WERI-Rb-1 (cell line): Measurements from ENCODE around the gene FRZB.

Experiments used
- DNase-seq: peaks from one replicate; pipeline ENCODE4 v3.0.0-alpha.2; 2020
- H3K27ac ChIP-seq: fragments of 250-450 bp; sonication (Bioruptor Pico); 2 replicates; pipeline ENCODE4 v1.5.1; 2020; ENCODE audit warnings: mild to moderate bottlenecking, moderate library complexity
- H3K27me3 ChIP-seq: fragments of 250-450 bp; sonication (Bioruptor Pico); 2 replicates; pipeline ENCODE4 v1.5.1; 2021; ENCODE audit warnings: mild to moderate bottlenecking, low read depth, moderate library complexity; ENCODE audit not compliant: insufficient read depth, severe bottlenecking
- H3K36me3 ChIP-seq: fragments of 250-450 bp; sonication (Bioruptor Pico); 2 replicates; pipeline ENCODE4 v1.5.1; 2020; ENCODE audit warnings: mild to moderate bottlenecking, moderate library complexity
- H3K4me3 ChIP-seq: 2 replicates; pipeline ENCODE4 v1.5.1; 2011; ENCODE audit warnings: low read depth, mild to moderate bottlenecking, control low read depth, low read length
- H3K9me3 ChIP-seq: fragments of 250-450 bp; sonication (Bioruptor Pico); 2 replicates; pipeline ENCODE4 v1.5.1; 2021; ENCODE audit warnings: mild to moderate bottlenecking, moderate library complexity; ENCODE audit not compliant: severe bottlenecking
- CTCF ChIP-seq: IDR thresholded peaks from 2 replicates; pipeline ENCODE4 v1.5.1; 2011; ENCODE audit warnings: low read depth, mild to moderate bottlenecking, control low read depth, inconsistent platforms, low read length

Gene FRZB

GRCh38 chr2:182903566-182903965 is 37.1 kb upstream of the FRZB start:
- Histone ChIP-seq H3K4me3 (no peak overlapping the region), H3K9me3 (no peaks in the 10 kb centered on the region), H3K36me3 (no peaks in the 10 kb centered on the region), H3K27me3 (no peaks in the 10 kb centered on the region), H3K27ac (no peak overlapping the region)
- no peak for TF ChIP-seq CTCF
- no peak for DNase-seq

GRCh38 chr2:182901748-182902147 is 35.3 kb upstream of the FRZB start:
- Histone ChIP-seq H3K27me3 (no peaks in the 10 kb centered on the region), H3K27ac (no peak overlapping the region), H3K36me3 (no peaks in the 10 kb centered on the region), H3K4me3 (no peak overlapping the region), H3K9me3 (no peaks in the 10 kb centered on the region)
- TF ChIP-seq CTCF: no peak
- no peak for DNase-seq

- H3K27me3 ChIP-seq: no peaks in the 10 kb centered on the region
- no peak overlapping the region for H3K4me3 ChIP-seq
- DNase-seq: no peak
- no peak for TF ChIP-seq CTCF
- no peaks in the 10 kb centered on the region for H3K36me3 ChIP-seq
- no peaks in the 10 kb centered on the region for H3K9me3 ChIP-seq
- no peak overlapping the region for H3K27ac ChIP-seq
Observed at GRCh38 chr2:182898718-182899117, 32.3 kb upstream of the FRZB start.

GRCh38 chr2:182897137-182897536 is 30.7 kb upstream of the FRZB start:
- TF ChIP-seq CTCF: no peak
- DNase-seq: no peak

GRCh38 chr2:182895798-182896197 is 29.4 kb upstream of the FRZB start:
- no peak for DNase-seq
- Histone ChIP-seq H3K36me3 (no peaks in the 10 kb centered on the region), H3K27ac (no peak overlapping the region), H3K27me3 (no peaks in the 10 kb centered on the region), H3K9me3 (no peaks in the 10 kb centered on the region), H3K4me3 (no peak overlapping the region)
- no peak for TF ChIP-seq CTCF

More at GRCh38 chr2:182897137-182897536, 30.7 kb upstream of the FRZB start:
- H3K27ac ChIP-seq: no peak overlapping the region
- no peaks in the 10 kb centered on the region for H3K27me3 ChIP-seq
- H3K36me3 ChIP-seq: no peaks in the 10 kb centered on the region
- no peak overlapping the region for H3K4me3 ChIP-seq
- H3K9me3 ChIP-seq: no peaks in the 10 kb centered on the region

- H3K36me3 ChIP-seq: no peaks in the 10 kb centered on the region
- no peaks in the 10 kb centered on the region for H3K27me3 ChIP-seq
- no peak for TF ChIP-seq CTCF
- H3K4me3 ChIP-seq: no peak overlapping the region
- DNase-seq: no peak
- no peaks in the 10 kb centered on the region for H3K9me3 ChIP-seq
- H3K27ac ChIP-seq: no peak overlapping the region
Observed at GRCh38 chr2:182895169-182895568, 28.7 kb upstream of the FRZB start.
